Loucy (cell line): ENCODE results near the gene BEX3.

Experiments used
- H2AFZ ChIP-seq: fragments of 200-600 bp; sonication (generic); 2 replicates; pipeline ENCODE4 v1.6.0; 2016; ENCODE audit warnings: antibody characterized with exemption, mild to moderate bottlenecking, low read length, moderate library complexity
- H3F3A ChIP-seq: fragments of 200-600 bp; 2 replicates; pipeline ENCODE4 v1.6.0; 2016; ENCODE audit warnings: antibody characterized with exemption, low read depth, mild to moderate bottlenecking
- H3K27me3 ChIP-seq: fragments of 200-600 bp; sonication (generic); 2 replicates; pipeline ENCODE4 v1.6.1; 2014; ENCODE audit warnings: low read length, mild to moderate bottlenecking; ENCODE audit not compliant: insufficient read depth, poor library complexity, severe bottlenecking
- H3K36me3 ChIP-seq: fragments of 200-600 bp; sonication (generic); 2 replicates; pipeline ENCODE4 v1.6.1; 2016; ENCODE audit warnings: low read length; ENCODE audit not compliant: insufficient read depth
- H3K4me1 ChIP-seq: fragments of 200-600 bp; sonication (generic); 2 replicates; pipeline ENCODE4 v1.5.1; 2014; ENCODE audit warnings: low read length, mild to moderate bottlenecking; ENCODE audit not compliant: insufficient read depth, poor library complexity, severe bottlenecking
- H3K4me2 ChIP-seq: fragments of 200-600 bp; sonication (generic); 2 replicates; pipeline ENCODE4 v1.6.0; 2014; ENCODE audit warnings: antibody characterized with exemption, low read length, low read depth, mild to moderate bottlenecking; ENCODE audit not compliant: poor library complexity, severe bottlenecking
- H3K4me3 ChIP-seq: fragments of 200-600 bp; sonication (generic); 2 replicates; pipeline ENCODE4 v1.5.1; 2014; ENCODE audit warnings: low read length, mild to moderate bottlenecking, mixed read lengths; ENCODE audit not compliant: poor library complexity, severe bottlenecking
- H3K79me2 ChIP-seq: fragments of 200-600 bp; sonication (generic); 2 replicates; pipeline ENCODE4 v1.6.1; 2014; ENCODE audit warnings: low read length; ENCODE audit not compliant: insufficient read depth
- H3K9ac ChIP-seq: fragments of 200-600 bp; sonication (generic); 2 replicates; pipeline ENCODE4 v1.6.0; 2014; ENCODE audit warnings: mild to moderate bottlenecking, low read depth, low read length, moderate library complexity; ENCODE audit not compliant: poor library complexity, severe bottlenecking
- H3K9me2 ChIP-seq: fragments of 200-600 bp; sonication (generic); replicated peaks from 2 replicates; pipeline ENCODE4 v1.6.1; 2016; ENCODE audit warnings: low read depth, low read length, mixed read lengths
- H3K9me3 ChIP-seq: fragments of 200-600 bp; sonication (generic); 2 replicates; pipeline ENCODE4 v1.6.1; 2014; ENCODE audit warnings: mild to moderate bottlenecking, antibody characterized with exemption, low read length, low read depth; ENCODE audit not compliant: insufficient read depth
- H4K20me1 ChIP-seq: fragments of 200-600 bp; sonication (generic); 2 replicates; pipeline ENCODE4 v1.6.0; 2014; ENCODE audit warnings: antibody characterized with exemption, low read length, mild to moderate bottlenecking; ENCODE audit not compliant: insufficient read depth, poor library complexity, severe bottlenecking
- EZH2phosphoT487 ChIP-seq: fragments of 200-600 bp; IDR thresholded peaks from 2 replicates; pipeline ENCODE4 v1.6.1; 2018; ENCODE audit warnings: antibody characterized with exemption, mild to moderate bottlenecking, moderate library complexity, borderline replicate concordance
- TF ChIP-seq, protein P1 (sequence below): fragments of 200-600 bp; sonication (generic); conservative IDR thresholded peaks from 2 replicates; pipeline ENCODE4 v1.5.1; 2014; ENCODE audit warnings: mild to moderate bottlenecking, antibody characterized with exemption, low read length

The BEX3 gene

DNA sequence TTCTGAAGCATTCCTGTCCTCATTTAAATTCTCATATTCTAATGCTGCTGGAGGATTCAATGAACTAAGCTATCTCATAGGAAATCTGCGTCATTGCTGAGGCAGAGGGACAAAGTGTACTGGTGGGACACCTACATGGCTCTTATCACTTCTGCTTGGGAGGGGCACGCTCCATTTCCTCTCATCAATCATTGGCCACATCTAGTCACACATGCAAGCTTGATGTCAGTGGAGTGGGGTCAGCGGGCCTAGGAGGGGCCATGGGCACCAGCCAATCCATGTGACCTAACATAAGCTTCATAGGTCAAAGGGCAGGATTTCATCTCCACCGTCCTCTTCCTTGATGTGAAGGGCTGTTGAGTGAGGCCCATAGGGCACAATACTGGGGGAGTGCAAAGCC is 21.4 kb downstream of the BEX3 start:
- Histone ChIP-seq H3K9me2 (no peaks in the 10 kb centered on the region), H3K4me1 (peaks cover 12% of the 10 kb centered on the region), H3K9ac (no peak overlapping the region), H2AFZ (no peak overlapping the region), H3K4me2 (peak overlapping the region; percentile 50), H3K9me3 (no peaks in the 10 kb centered on the region), H3K79me2 (no peaks in the 10 kb centered on the region), H3K27me3 (no peaks in the 10 kb centered on the region), H4K20me1 (no peaks in the 10 kb centered on the region), H3K36me3 (no peaks in the 10 kb centered on the region), H3K4me3 (no peak overlapping the region), H3F3A (no peaks in the 10 kb centered on the region)
- no peak for TF ChIP-seq EZH2phosphoT487
- TF ChIP-seq, protein P1, sequence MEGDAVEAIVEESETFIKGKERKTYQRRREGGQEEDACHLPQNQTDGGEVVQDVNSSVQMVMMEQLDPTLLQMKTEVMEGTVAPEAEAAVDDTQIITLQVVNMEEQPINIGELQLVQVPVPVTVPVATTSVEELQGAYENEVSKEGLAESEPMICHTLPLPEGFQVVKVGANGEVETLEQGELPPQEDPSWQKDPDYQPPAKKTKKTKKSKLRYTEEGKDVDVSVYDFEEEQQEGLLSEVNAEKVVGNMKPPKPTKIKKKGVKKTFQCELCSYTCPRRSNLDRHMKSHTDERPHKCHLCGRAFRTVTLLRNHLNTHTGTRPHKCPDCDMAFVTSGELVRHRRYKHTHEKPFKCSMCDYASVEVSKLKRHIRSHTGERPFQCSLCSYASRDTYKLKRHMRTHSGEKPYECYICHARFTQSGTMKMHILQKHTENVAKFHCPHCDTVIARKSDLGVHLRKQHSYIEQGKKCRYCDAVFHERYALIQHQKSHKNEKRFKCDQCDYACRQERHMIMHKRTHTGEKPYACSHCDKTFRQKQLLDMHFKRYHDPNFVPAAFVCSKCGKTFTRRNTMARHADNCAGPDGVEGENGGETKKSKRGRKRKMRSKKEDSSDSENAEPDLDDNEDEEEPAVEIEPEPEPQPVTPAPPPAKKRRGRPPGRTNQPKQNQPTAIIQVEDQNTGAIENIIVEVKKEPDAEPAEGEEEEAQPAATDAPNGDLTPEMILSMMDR = no peak

DNA sequence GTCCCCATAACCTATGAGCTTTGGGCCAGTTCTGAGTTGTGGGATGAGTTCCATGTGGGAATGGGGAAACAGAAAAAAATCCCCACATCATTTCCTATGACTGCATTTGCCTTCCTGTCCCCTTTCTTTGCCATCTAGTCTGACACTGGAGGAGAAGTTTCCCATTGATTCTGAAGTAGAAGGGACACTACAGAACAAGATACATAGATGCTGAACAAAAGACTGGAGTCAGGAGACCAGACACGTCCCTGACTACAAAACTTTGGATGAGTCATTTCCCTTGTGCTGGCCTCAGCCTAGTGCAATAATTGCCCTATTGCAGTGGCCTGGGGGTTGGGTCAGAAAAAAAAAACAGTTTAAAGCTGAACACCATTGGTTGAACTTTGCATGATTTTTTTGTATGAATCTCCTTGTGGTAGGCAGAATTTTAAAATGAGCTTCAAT is 22.1 kb downstream of the BEX3 start:
- no peaks in the 10 kb centered on the region for H3K9me3 ChIP-seq
- no peaks in the 10 kb centered on the region for H3K36me3 ChIP-seq
- no peaks in the 10 kb centered on the region for H3K9me2 ChIP-seq
- peaks cover 12% of the 10 kb centered on the region for H3K4me1 ChIP-seq
- no peaks in the 10 kb centered on the region for H3F3A ChIP-seq
- H3K4me2 ChIP-seq = peak overlapping the region; percentile 50
- peak overlapping the region; percentile 38 for H3K4me3 ChIP-seq
- TF ChIP-seq, protein P1 = no peak
- TF ChIP-seq EZH2phosphoT487 = no peak
- no peak overlapping the region for H3K9ac ChIP-seq
- H2AFZ ChIP-seq = peak overlapping the region; percentile 49; the same call in 1 of the 2 replicates
- H3K27me3 ChIP-seq = no peaks in the 10 kb centered on the region
- H3K79me2 ChIP-seq = no peaks in the 10 kb centered on the region
- H4K20me1 ChIP-seq = no peaks in the 10 kb centered on the region

DNA sequence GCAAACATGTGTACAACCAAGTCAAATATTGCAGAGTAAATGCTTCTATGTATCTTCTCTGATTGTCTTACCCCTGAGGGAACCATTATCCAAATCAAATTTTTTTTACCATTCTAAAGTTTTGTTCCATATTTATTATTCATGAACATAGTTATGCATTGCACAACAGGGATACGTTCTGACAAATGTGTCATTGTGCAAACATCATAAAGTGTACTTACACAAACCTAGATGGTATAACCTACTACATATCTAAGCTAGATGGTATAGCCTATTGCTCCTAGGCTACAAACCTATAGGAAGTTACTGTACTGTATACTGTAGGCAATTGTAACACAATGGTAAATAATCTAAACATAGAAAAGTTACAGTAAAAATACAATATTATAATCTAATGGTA is 23.4 kb downstream of the BEX3 start:
- H3F3A ChIP-seq = no peaks in the 10 kb centered on the region
- no peaks in the 10 kb centered on the region for H4K20me1 ChIP-seq
- no peaks in the 10 kb centered on the region for H3K27me3 ChIP-seq
- H3K36me3 ChIP-seq = no peaks in the 10 kb centered on the region
- H3K9me3 ChIP-seq = no peaks in the 10 kb centered on the region
- no peak overlapping the region for H3K4me3 ChIP-seq
- H3K4me2 ChIP-seq = no peak overlapping the region
- no peak overlapping the region for H2AFZ ChIP-seq
- no peaks in the 10 kb centered on the region for H3K9me2 ChIP-seq
- no peaks in the 10 kb centered on the region for H3K79me2 ChIP-seq
- peaks cover 12% of the 10 kb centered on the region for H3K4me1 ChIP-seq
- H3K9ac ChIP-seq = no peak overlapping the region
- no peak for TF ChIP-seq EZH2phosphoT487
- TF ChIP-seq, protein P1 = no peak
